Activated naive CD8-positive, alpha-beta T cell treated with anti-CD3 and anti-CD28 coated beads, Interleukin-2, amount 50 U/mL, for 24 hours (primary cell): ENCODE measurements around the gene BIRC5.

ENCODE experiments used
- ATAC-seq: fragments of 150-1000 bp; cut with Tn5 transposase; one replicate; pipeline ENCODE4 v1.10.0; 2021
- DNase-seq: peaks from one replicate; pipeline ENCODE4 v3.0.0; 2021
- H3K27ac Mint-ChIP-seq: one replicate; pipeline ENCODE4 v1.8.0; 2021; ENCODE audit warnings: mild to moderate bottlenecking, mixed read lengths
- H3K27me3 Mint-ChIP-seq: one replicate; pipeline ENCODE4 v1.8.0; 2021; ENCODE audit warnings: mixed read lengths
- H3K36me3 Mint-ChIP-seq: one replicate; pipeline ENCODE4 v1.8.0; 2021; ENCODE audit warnings: low read depth, mixed read lengths
- H3K4me1 Mint-ChIP-seq: one replicate; pipeline ENCODE4 v1.8.0; 2021; ENCODE audit warnings: mixed read lengths
- H3K4me3 Mint-ChIP-seq: one replicate; pipeline ENCODE4 v1.8.0; 2021; ENCODE audit warnings: mild to moderate bottlenecking, moderate library complexity, mixed read lengths
- H3K9me3 Mint-ChIP-seq: one replicate; pipeline ENCODE4 v1.8.0; 2021; ENCODE audit warnings: mixed read lengths

The BIRC5 gene

DNA sequence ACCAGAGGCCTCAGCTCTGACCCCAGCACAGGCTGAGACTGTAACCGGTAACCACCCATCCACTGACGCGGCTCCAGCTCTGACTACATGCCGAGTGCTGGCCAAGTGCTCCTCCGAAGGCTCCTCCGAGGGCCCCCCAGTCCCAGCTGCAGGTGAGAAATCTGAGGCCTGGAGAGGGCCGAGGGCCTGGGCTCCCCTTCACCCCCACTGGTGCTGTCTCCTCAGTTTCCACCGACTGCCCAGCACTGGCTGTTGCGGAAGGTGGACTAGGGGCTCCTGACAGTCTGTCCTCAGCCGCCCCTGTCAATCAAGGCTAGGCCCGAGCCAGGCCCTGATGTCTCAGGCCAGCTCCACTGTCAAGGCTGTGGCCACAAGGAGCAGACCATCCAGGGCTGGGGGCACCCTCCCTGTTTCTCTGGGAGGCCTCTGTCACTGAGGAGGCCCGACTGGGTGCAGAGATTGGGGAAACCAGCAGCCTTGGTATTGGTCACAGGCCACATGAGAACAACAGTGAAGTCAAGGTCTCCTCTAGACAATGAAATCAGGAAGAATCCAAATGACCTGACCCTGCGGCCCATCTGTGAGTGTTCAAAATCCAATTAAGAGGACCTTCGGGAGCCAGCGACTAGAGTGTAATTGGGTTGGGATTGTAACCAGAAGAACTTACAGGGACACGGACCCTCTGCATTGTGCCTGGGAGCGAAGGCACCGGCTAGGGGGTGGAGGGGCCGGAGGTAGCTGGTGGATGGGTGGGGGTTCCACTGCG lies 22.5 kb downstream of the BIRC5 start:
- ATAC-seq (no peak), DNase-seq (no peak)
- no peaks in the 10 kb centered on the region for H3K9me3 Mint-ChIP-seq
- H3K36me3 Mint-ChIP-seq: no peaks in the 10 kb centered on the region
- H3K27ac Mint-ChIP-seq: no peak overlapping the region
- H3K4me3 Mint-ChIP-seq: no peak overlapping the region
- peaks cover 11% of the 10 kb centered on the region for H3K27me3 Mint-ChIP-seq
- H3K4me1 Mint-ChIP-seq: peaks cover 9% of the 10 kb centered on the region

DNA sequence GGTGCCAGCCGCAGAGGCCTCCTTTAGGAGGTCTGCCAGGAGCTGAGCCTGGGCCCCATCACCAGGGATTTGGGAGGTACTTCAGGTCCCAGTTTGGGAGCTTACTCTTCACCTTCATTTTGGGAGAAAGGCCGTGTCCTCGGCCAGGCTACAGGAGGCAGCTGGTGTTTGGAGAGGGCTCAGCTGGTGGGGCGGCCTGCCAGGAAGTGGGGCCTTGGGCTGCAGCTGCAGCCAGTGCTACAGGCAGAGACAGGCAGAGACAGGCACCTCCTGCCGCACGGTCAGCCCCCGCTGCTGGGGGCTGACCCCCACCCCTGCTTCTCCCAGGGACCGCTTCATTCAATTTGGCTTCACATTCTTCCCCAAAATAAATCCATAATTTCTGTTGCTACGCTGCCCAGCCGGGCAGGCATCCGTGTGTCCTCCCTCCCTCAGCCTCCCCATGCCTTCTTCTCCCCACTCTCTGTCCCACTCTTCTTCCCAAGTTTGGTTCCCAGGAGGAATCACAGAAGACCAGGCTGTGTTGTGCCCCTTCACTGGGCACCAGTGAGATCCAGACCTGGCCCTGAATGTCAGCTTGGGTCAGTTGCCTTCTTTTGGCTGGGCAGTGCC lies 23.5 kb downstream of the BIRC5 start:
- Mint-ChIP-seq H3K27me3 (peaks cover 5% of the 10 kb centered on the region), H3K9me3 (no peaks in the 10 kb centered on the region), H3K4me1 (peaks cover 8% of the 10 kb centered on the region), H3K27ac (no peak overlapping the region), H3K4me3 (no peak overlapping the region), H3K36me3 (no peaks in the 10 kb centered on the region)
- ATAC-seq: no peak
- no peak for DNase-seq

DNA sequence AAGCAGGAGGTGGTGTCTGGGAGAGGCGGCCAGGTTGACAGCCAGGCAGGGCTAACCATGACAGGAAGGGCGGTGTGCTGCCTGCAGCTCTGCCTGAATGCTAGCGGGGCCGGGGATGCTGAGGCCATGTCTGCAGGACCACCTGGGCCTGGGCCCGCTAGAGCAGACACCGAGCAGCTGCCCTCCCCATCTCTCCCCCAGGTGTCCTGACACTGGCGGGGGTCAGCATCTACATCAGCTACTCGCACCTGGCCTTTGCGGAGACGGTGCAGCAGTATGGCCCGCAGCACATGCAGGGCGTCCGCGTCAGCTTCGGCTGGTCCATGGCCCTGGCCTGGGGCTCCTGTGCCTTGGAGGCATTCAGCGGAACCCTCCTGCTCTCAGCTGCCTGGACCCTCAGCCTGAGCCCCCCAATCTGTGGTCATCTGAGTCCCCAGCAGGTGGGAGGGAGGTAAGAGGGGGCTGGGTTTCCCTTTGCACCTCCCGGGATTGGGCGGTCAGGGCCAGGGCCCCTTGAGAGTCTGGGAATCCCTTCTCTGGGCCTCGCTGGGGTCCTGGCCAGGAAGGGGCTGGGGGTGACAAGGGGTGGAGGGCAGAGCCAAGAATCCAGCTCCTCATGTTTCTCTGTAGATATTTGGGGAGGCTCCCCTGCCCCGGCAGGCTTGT lies 24.9 kb downstream of the BIRC5 start:
- no peaks in the 10 kb centered on the region for H3K27me3 Mint-ChIP-seq

DNA sequence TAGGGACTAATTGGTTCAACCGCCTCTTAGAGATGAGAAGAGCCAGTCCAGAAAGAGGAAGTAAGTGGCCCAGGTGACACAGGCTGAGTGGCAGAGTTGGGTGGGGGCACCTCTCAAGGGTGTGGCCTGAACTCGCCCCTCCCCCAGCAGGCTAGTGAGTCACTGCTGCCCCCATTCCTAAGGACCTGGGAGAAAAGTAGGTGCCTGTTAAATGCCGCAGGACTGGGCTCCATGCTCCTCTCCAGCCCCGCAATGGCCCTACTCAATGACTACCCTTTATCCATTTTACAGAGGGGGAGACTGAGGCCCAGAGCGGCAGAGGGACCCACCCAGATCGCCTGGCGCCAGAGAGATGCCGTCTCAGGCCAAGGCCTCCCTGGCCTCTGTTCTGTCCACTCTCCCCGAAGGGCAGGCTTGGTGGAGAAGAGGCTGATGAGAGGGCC lies 25.5 kb downstream of the BIRC5 start:
- H3K36me3 Mint-ChIP-seq: no peaks in the 10 kb centered on the region
- H3K9me3 Mint-ChIP-seq: no peaks in the 10 kb centered on the region
- H3K4me1 Mint-ChIP-seq: peaks cover 3% of the 10 kb centered on the region
- ATAC-seq (no peak), DNase-seq (no peak)
- H3K4me3 Mint-ChIP-seq: no peak overlapping the region
- no peaks in the 10 kb centered on the region for H3K27me3 Mint-ChIP-seq
- H3K27ac Mint-ChIP-seq: no peak overlapping the region

More for the DNA sequence above, 24.9 kb downstream of the BIRC5 start:
- no peak overlapping the region for H3K4me3 Mint-ChIP-seq
- no peaks in the 10 kb centered on the region for H3K9me3 Mint-ChIP-seq
- ATAC-seq: no peak
- H3K27ac Mint-ChIP-seq: no peak overlapping the region
- no peaks in the 10 kb centered on the region for H3K36me3 Mint-ChIP-seq
- peaks cover 3% of the 10 kb centered on the region for H3K4me1 Mint-ChIP-seq
- DNase-seq: no peak

DNA sequence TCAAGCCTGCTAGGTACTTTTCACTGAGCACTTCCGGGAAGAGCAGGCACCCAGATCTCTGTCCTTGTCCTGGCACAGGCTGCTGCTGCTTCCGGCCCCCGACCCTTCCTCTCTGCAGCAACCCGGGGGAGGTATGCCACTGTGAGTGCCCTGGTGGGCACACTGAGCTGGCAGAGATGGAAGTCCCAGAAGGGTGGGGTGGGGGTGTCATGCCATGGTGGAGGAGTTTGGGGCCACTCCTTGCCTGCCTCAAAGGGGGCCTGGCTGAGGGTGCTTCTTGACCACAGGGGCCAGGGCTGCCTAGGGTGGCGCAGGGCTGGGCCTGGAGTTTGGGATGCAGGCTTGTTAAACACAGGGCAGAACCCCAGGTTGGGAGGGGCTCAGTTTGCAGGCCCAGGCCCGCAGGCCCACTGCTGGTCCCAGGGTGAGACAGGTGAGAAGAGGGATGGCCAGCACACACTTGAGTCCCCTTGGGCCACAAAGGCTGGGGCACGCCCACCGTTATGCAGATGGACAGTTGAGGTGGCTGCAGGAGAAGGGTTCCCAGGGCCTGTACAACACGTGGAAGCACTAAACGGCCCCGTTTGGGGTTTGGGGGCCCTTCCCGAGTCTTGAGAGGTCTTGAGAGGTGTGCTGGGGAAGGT lies 26.1 kb downstream of the BIRC5 start:
- ATAC-seq (no peak), DNase-seq (no peak)
- H3K9me3 Mint-ChIP-seq: no peaks in the 10 kb centered on the region
- H3K27me3 Mint-ChIP-seq: no peaks in the 10 kb centered on the region
- no peaks in the 10 kb centered on the region for H3K36me3 Mint-ChIP-seq
- H3K27ac Mint-ChIP-seq: no peak overlapping the region
- no peak overlapping the region for H3K4me3 Mint-ChIP-seq
- H3K4me1 Mint-ChIP-seq: peaks cover 3% of the 10 kb centered on the region

DNA sequence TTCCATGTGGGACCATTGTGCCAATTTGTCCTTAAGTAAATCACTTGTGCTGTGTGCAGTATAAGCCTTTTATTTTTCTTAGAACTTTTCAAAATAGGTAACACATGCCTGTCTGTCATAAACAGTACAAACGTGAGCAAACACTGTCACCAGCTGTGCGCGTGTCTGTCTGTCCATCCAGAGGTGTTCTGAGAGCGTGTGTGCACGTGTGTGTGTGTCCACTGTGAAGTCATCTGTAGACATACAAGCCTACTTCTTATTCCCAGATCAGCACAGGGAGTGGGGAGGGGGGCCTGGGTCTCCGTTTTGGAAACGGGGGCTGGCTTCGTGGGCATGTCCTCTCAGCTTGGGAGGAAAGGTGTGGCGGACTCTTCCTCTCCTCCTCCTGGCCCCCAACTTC lies 26.8 kb downstream of the BIRC5 start:
- no peak for DNase-seq
- peaks cover 3% of the 10 kb centered on the region for H3K4me1 Mint-ChIP-seq
- no peak for ATAC-seq
- H3K4me3 Mint-ChIP-seq: no peak overlapping the region
- H3K36me3 Mint-ChIP-seq: no peaks in the 10 kb centered on the region
- H3K27me3 Mint-ChIP-seq: peaks cover 2% of the 10 kb centered on the region
- no peaks in the 10 kb centered on the region for H3K9me3 Mint-ChIP-seq
- H3K27ac Mint-ChIP-seq: no peak overlapping the region

DNA sequence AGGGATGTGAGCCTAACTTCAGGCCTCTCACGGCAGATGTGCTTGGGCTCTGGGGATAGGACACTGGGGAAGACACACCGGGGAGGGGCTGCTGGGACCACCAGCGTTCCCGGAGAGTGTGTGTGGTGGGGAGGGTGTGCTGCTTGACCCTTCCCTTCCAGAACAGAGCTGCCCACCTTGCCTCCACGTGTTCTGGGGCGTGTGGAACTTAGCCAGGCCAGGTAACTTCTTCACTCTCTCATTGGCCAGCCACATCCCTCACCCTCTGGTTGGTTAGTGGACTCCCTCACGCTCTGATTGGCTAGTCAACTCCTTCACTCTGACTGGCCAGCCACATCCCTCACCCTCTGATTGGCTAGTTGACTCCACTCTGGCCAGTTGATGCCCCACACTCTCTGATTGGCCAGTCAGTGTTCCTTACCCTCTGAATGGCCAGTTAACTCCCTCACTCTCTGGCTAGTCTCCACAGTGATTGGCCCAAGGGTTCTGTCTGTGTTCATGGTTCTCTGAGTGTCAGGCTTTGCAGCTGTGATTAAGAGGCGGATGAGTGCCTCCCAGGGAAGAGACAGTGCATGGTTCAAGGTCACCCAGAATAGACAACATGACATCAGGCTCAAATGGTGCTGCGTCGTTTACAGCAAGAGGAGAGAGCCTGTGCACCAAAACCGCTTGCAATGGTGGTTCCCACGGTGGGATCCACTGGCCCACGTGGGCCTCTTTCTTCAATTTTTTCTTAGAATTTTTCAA lies 27.4 kb downstream of the BIRC5 start:
- peaks cover 3% of the 10 kb centered on the region for H3K4me1 Mint-ChIP-seq
- H3K9me3 Mint-ChIP-seq: no peaks in the 10 kb centered on the region
- H3K36me3 Mint-ChIP-seq: no peaks in the 10 kb centered on the region
- DNase-seq (no peak), ATAC-seq (peak; percentile 38)
- no peak overlapping the region for H3K27ac Mint-ChIP-seq
- H3K4me3 Mint-ChIP-seq: no peak overlapping the region
- peaks cover 2% of the 10 kb centered on the region for H3K27me3 Mint-ChIP-seq

DNA sequence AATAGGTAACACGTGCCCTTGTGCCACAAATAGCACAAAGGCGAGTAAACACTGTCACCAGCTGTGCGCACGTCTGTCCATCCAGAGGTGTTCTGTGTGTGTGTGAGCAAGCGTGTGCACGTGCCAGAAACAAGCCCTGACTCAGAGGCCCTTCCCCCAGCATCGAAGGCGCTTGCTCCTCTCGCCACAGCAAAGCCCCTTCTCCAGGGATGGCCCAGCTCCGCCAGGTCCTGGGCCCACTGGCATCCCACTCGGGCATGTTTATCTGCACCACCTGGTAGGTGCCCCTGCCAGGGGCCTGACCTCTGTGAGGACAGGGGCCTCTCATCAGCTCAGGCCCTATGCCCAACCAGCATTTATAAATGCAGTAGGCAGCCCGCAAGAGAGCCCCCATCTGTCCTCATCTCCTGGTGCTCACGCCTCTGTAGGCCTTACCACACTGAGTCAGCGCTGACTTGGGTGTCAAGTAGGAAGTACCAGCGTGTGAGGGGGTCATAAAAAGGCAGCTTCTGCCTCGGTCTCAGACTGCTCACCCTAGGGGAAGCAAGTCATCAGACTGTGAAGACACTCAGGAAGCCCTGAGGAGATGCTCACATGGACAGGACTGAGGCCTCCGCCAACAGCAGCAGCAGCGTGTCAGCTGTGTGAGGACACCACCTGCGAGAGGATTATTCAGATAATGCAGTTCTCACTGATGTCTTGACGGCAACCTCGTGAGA lies 28.1 kb downstream of the BIRC5 start:
- no peak overlapping the region for H3K4me3 Mint-ChIP-seq
- H3K27ac Mint-ChIP-seq: no peak overlapping the region
- DNase-seq (no peak), ATAC-seq (peak; percentile 59)
- H3K9me3 Mint-ChIP-seq: no peaks in the 10 kb centered on the region
- no peaks in the 10 kb centered on the region for H3K36me3 Mint-ChIP-seq
- peaks cover 3% of the 10 kb centered on the region for H3K4me1 Mint-ChIP-seq
- H3K27me3 Mint-ChIP-seq: peaks cover 2% of the 10 kb centered on the region

DNA sequence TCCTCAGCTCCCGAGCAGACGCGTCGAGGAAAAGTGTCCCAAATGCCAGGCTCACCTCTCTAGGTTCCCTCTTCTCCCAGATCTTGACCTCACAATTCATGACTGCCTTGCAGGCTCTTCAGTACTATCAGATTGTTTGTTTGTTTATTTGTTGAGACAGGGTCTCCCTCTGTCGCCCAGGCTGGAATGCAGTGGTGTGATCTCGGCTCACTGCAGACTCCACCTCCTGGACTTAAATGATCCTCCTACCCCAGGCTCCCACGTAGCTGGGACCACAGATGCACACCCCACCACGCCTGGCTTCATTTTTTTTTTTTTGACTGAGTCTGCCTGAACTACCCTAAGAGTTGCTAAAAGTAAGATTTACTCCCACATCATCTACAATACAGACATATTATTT lies 33.3 kb downstream of the BIRC5 start:
- Mint-ChIP-seq H3K27me3 (peaks cover 2% of the 10 kb centered on the region), H3K9me3 (no peaks in the 10 kb centered on the region), H3K4me3 (no peak overlapping the region), H3K27ac (no peak overlapping the region), H3K4me1 (peaks cover 16% of the 10 kb centered on the region), H3K36me3 (no peaks in the 10 kb centered on the region)
- ATAC-seq: no peak
- DNase-seq: no peak

DNA sequence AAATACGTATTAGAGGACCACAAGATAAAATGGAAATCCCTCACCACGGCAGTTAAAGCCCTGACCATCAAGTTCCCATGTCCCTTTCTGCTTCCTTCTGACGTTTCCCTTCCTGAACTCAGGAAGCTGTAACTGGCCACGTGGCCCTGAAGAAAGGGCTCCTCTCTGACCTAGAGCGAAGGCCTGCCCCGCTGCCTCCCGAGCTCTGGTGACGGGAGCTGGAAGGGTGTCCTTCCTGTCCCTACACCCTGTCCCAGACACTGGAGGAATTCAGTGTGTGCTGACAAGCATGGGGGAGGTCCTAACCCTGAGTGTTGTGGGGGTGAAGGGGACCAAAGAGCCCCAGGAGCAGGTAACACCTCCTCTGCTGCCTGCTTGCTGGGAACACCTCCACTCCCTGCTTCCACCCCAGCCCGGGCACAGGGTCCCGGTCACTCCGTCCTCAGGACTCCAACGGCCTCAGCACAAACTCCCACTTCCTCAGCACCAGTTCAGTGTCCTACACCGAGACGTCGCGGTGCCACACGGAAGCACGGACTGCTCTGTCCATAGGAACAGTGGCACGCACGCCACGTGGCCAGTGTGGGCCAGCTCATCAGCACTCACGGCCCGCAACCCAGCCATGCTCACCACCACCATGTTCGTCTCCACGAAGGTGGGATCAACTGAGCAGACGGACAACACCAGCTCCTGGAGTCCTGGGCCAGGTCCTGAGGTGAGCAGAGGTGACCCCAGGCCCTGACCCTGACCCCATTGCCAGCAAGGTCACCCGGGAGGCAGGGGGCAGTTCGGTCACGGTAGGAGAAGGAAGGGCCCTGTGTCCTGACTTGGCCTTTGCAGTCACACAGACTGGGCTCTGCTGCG lies 34.2 kb downstream of the BIRC5 start:
- Mint-ChIP-seq H3K27me3 (peaks cover 2% of the 10 kb centered on the region), H3K27ac (no peak overlapping the region), H3K4me1 (peaks cover 26% of the 10 kb centered on the region), H3K36me3 (no peaks in the 10 kb centered on the region), H3K9me3 (no peaks in the 10 kb centered on the region), H3K4me3 (no peak overlapping the region)
- no peak for ATAC-seq
- DNase-seq: no peak

DNA sequence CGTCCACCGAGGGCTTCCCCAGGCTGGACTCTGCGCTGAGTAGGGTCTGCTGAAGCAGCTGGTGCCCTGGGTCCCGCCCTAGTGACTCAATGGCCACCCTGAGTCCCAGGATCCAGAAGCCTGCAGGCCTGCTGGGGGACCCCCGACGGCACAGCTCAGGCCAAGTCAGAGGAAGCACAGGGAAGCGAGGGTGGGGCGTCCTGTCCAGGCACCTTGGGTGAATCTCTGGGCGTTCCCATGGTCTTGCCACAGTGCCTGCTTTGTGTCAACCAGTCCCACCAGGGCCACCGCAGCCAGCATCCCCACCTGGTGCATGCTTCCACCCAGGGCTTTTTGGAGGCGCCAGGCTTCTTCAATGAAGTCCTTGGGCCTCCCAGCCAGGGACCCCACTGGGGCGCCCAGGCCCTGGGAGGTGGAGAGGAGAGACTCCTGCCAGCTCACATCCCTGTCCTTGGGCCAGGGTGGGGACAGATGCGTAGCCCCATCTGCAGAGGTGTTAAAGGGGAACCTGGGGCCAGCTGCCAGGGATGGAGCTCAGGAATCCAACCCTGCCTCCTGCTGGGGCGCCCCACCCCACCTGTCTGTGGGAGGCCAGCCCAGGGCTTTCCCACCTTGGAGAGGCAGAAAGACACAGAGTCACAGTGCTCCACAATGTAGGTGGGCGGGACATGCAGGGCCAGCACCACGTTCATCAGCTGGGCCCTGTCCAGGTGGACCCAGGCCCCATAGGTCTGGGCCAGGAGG lies 35.2 kb downstream of the BIRC5 start:
- no peaks in the 10 kb centered on the region for H3K36me3 Mint-ChIP-seq

DNA sequence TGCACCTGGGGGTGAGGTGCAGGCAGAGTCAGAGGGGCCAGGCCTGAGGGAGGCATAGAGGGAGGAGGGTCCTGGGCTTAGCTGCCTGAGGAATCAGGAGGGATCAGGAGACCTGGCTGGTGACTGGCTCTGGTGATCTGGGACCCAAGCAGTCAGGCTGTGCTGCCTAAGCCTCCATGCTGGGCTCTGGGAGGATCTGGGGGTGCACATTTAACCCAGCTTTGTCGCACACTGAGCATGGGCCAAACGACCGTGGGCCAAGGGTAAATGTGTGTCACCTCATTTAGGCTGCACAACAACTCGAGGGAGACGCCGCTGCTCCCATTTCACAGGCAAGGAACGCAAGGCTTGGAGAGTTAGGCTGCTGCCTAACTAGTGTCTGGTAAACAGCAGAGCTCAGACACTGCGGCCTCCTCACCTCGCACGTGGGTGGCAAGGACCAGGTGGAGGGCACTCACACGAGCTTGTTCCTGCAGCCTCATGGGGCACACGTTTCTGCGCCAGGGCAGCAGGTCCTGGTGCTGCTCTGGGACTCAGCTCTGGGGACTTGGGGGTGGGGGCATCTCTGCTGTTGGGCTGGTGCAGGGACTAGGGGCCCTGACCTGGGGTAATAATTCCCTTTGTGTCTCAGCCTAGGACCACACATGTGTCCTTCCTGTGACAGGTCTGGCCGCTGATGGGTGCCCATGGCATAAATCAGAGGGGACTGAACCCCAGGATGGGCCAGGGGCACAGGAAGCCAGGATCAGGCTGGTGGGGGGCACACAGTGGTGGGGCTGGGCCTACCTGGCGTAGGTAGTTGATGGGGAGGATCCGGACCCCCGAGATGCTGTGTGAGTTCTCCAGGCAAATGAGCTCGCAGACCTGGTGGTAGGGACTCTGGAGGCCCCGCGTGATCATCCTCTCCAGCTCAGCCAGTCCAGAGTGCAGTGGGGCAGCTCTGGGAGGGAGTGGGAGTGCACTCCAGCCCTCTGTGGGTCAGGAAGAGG lies 36.1 kb downstream of the BIRC5 start:
- Mint-ChIP-seq H3K4me1 (peaks cover 34% of the 10 kb centered on the region), H3K9me3 (no peaks in the 10 kb centered on the region), H3K27ac (no peak overlapping the region), H3K27me3 (peaks cover 2% of the 10 kb centered on the region), H3K36me3 (no peaks in the 10 kb centered on the region), H3K4me3 (no peak overlapping the region)
- no peak for DNase-seq
- ATAC-seq: no peak

More for the DNA sequence above, 35.2 kb downstream of the BIRC5 start:
- Mint-ChIP-seq H3K27me3 (peaks cover 2% of the 10 kb centered on the region), H3K9me3 (no peaks in the 10 kb centered on the region), H3K27ac (no peak overlapping the region), H3K4me3 (no peak overlapping the region), H3K4me1 (peaks cover 29% of the 10 kb centered on the region)
- ATAC-seq: no peak
- no peak for DNase-seq
